IMR-90 (cell line): ENCODE results near the gene CLRN3. TPM values are rescaled to one million over a fixed set of nuclear protein-coding genes. Genes with fewer than 3 reads are reported as not detected.

ENCODE experiments used
- ATAC-seq: fragments of 200-7000 bp; cut with Tn5 transposase; 2 replicates; pipeline ENCODE4 v1.9.1; 2020; ENCODE audit warnings: low read depth, mild to moderate bottlenecking, moderate library complexity
- BruUV-seq: library from RNA; stranded (reverse); fragments of 400-500 nt; replicated peaks from 2 replicates; lab custom pipeline; 2021; lab: Mats Ljungman, UMichigan
- CTCF ChIA-PET: fragments of 300-600 bp; formaldehyde crosslinking; extraction: SDS; loops from one replicate; lab custom pipeline; 2021; ENCODE audit warnings: antibody characterized with exemption; lab: Yijun Ruan, JAX
- POLR2A ChIA-PET: fragments of 300-600 bp; sonication (Branson Sonifier 250); formaldehyde crosslinking; loops from one replicate; lab custom pipeline; 2022; ENCODE audit warnings: antibody characterized with exemption; ENCODE audit not compliant: unreplicated experiment; lab: Charles Lee
- DNase-seq: peaks from one replicate; pipeline ENCODE4 v3.0.0; 2013
- H2AFZ ChIP-seq: replicated peaks from 2 replicates; pipeline ENCODE3; 2013; ENCODE audit warnings: low read length, mild to moderate bottlenecking; ENCODE audit not compliant: poor library complexity
- H2AK5ac ChIP-seq: 2 replicates; pipeline ENCODE4 v1.6.1; 2013; ENCODE audit warnings: low read depth, low read length, inconsistent platforms
- H2AK9ac ChIP-seq: replicated peaks from 2 replicates; pipeline ENCODE3; 2013; ENCODE audit warnings: mild to moderate bottlenecking, low read depth, low read length, moderate library complexity; ENCODE audit not compliant: poor library complexity
- H2BK120ac ChIP-seq: 2 replicates; pipeline ENCODE4 v1.6.1; 2013; ENCODE audit warnings: low read depth, low read length, inconsistent platforms
- H2BK15ac ChIP-seq: 3 replicates; pipeline ENCODE4 v1.6.1; 2013; ENCODE audit warnings: low read depth, low read length, inconsistent platforms
- H2BK20ac ChIP-seq: 2 replicates; pipeline ENCODE4 v1.6.1; 2013; ENCODE audit warnings: low read depth, mild to moderate bottlenecking, inconsistent platforms, low read length, moderate library complexity
- H2BK5ac ChIP-seq: 2 replicates; pipeline ENCODE4 v1.6.1; 2013; ENCODE audit warnings: mild to moderate bottlenecking, low read depth, low read length, inconsistent platforms; ENCODE audit not compliant: poor library complexity, severe bottlenecking
- H3K14ac ChIP-seq: replicated peaks from 2 replicates; pipeline ENCODE4 v1.6.1; 2013; ENCODE audit warnings: low read depth, low read length, inconsistent platforms
- H3K18ac ChIP-seq: 2 replicates; pipeline ENCODE4 v1.6.1; 2013; ENCODE audit warnings: low read depth, low read length, control low read depth
- H3K23ac ChIP-seq: 2 replicates; pipeline ENCODE4 v1.6.1; 2013; ENCODE audit warnings: low read depth, low read length, inconsistent platforms
- H3K27ac ChIP-seq: 2 replicates; pipeline ENCODE4 v1.5.1; 2013; ENCODE audit warnings: mild to moderate bottlenecking, control low read depth, low read length; ENCODE audit not compliant: insufficient read depth
- H3K27me3 ChIP-seq: 2 replicates; pipeline ENCODE4 v1.6.1; 2013; ENCODE audit warnings: low read length; ENCODE audit not compliant: control insufficient read depth, insufficient read depth
- H3K36me3 ChIP-seq: 2 replicates; pipeline ENCODE4 v1.6.1; 2013; ENCODE audit warnings: low read length, mixed read lengths; ENCODE audit not compliant: control insufficient read depth, insufficient read depth
- H3K4ac ChIP-seq: 2 replicates; pipeline ENCODE4 v1.6.1; 2013; ENCODE audit warnings: low read depth, low read length, inconsistent platforms
- H3K4me1 ChIP-seq: 2 replicates; pipeline ENCODE4 v1.6.1; 2013; ENCODE audit warnings: low read length, mixed read lengths; ENCODE audit not compliant: control insufficient read depth, insufficient read depth
- H3K4me2 ChIP-seq: 2 replicates; pipeline ENCODE4 v1.6.1; 2013; ENCODE audit warnings: low read depth, mild to moderate bottlenecking, control low read depth, low read length, moderate library complexity
- H3K4me3 ChIP-seq: 2 replicates; pipeline ENCODE4 v1.5.1; 2013; ENCODE audit warnings: low read depth, mild to moderate bottlenecking, control low read depth, low read length, moderate library complexity; ENCODE audit not compliant: insufficient read depth
- H3K56ac ChIP-seq: 2 replicates; pipeline ENCODE4 v1.6.1; 2013; ENCODE audit warnings: low read length, inconsistent platforms; ENCODE audit not compliant: insufficient read depth; ENCODE audit errors: extremely low read depth
- H3K79me1 ChIP-seq, 2 experiments: 2 replicates each; pipeline ENCODE4 v1.6.1; 2013; ENCODE audit warnings: low read length in 2 of 2, inconsistent platforms in 1 of 2, low read depth in 1 of 2
- H3K9ac ChIP-seq: 2 replicates; pipeline ENCODE4 v1.6.1; 2013; ENCODE audit warnings: low read depth, low read length, control low read depth
- H3K9me1 ChIP-seq: 2 replicates; pipeline ENCODE4 v1.6.1; 2013; ENCODE audit warnings: low read length, inconsistent platforms; ENCODE audit not compliant: insufficient read depth
- H3K9me3 ChIP-seq: 2 replicates; pipeline ENCODE4 v1.6.1; 2013; ENCODE audit warnings: low read length; ENCODE audit not compliant: control insufficient read depth, insufficient read depth
- H4K20me1 ChIP-seq: 2 replicates; pipeline ENCODE4 v1.6.1; 2013; ENCODE audit warnings: low read length, inconsistent platforms; ENCODE audit not compliant: insufficient read depth
- H4K5ac ChIP-seq: 2 replicates; pipeline ENCODE4 v1.6.1; 2013; ENCODE audit warnings: mild to moderate bottlenecking, low read depth, low read length, control low read depth
- H4K8ac ChIP-seq, 2 experiments: 2 replicates each; pipeline ENCODE4 v1.6.1; 2013; ENCODE audit warnings: low read depth in 2 of 2, low read length in 2 of 2, control low read depth in 1 of 2, inconsistent platforms in 1 of 2
- H4K91ac ChIP-seq: 2 replicates; pipeline ENCODE4 v1.6.1; 2013; ENCODE audit warnings: low read depth, low read length, inconsistent platforms; ENCODE audit not compliant: insufficient read depth
- BHLHE40 ChIP-seq: fragments of 150-350 bp; IDR thresholded peaks from 2 replicates; pipeline ENCODE4 v1.6.1; 2016; ENCODE audit warnings: mild to moderate bottlenecking, low read depth, low read length
- CEBPB ChIP-seq: IDR thresholded peaks from 2 replicates; pipeline ENCODE4 v1.6.1; 2012; ENCODE audit warnings: low read depth, low read length, improper control_type of control experiment
- MAFK ChIP-seq: IDR thresholded peaks from 2 replicates; pipeline ENCODE4 v1.6.1; 2012; ENCODE audit warnings: low read depth, low read length, improper control_type of control experiment
- POLR2A ChIP-seq: IDR thresholded peaks from 2 replicates; pipeline ENCODE4 v1.6.1; 2012; ENCODE audit warnings: mild to moderate bottlenecking, low read depth, low read length
- RAD21 ChIP-seq: IDR thresholded peaks from 2 replicates; pipeline ENCODE4 v1.6.1; 2012; ENCODE audit warnings: low read length, improper control_type of control experiment
- RFX5 ChIP-seq: IDR thresholded peaks from 2 replicates; pipeline ENCODE4 v1.8.0; 2012; ENCODE audit warnings: low read depth, mild to moderate bottlenecking, low read length, moderate library complexity
- SMC3 ChIP-seq: fragments of 150-350 bp; IDR thresholded peaks from 2 replicates; pipeline ENCODE4 v1.6.1; 2016; ENCODE audit warnings: low read depth, mild to moderate bottlenecking, antibody characterized with exemption, low read length, moderate library complexity
- WGBS, 2 experiments: methylation state at CpG; one replicate each; pipeline versions ENCODE4 v1.1.5 to v1.1.7; 2013; ENCODE audit warnings: missing lambda C conversion rate in 2 of 2; ENCODE audit not compliant: insufficient read length in 1 of 2; ENCODE audit errors: extremely low coverage in 2 of 2; 5-methylcytosine and 5-hydroxymethylcytosine counted together
- dilution Hi-C: fragments of 300-500 bp; cut with HindIII; formaldehyde crosslinking; loops from one replicate; pipeline ENCODE4 v1.14.3; 2018; ENCODE audit warnings: low sequenced_read_pairs; ENCODE audit not compliant: unreplicated experiment
- in situ Hi-C: fragments of 300-500 bp; cut with MboI; formaldehyde crosslinking; loops from 3 replicates; pipeline ENCODE4 v1.14.3; 2019; ENCODE audit warnings: low sequenced_read_pairs, inconsistent platforms, mixed read lengths
- intact Hi-C: fragments of 100-400 bp; cut with micrococcal nuclease; formaldehyde crosslinking; loops from 2 replicates; pipeline ENCODE4 v1.10.0; 2022
- polyA plus RNA-seq, 3 experiments: library from polyadenylated mRNA; depleted of rRNA; stranded (reverse); fragments of >200 nt; gene quantifications; 2 replicates each; pipeline ENCODE4 v1.2.3, GENCODE V29; 2012; ENCODE audit warnings: low replicate concordance in 1 of 3
- total RNA-seq: library from RNA; depleted of rRNA; stranded (reverse); fragments of >200 nt; gene quantifications from 2 replicates; pipeline ENCODE4 v1.2.3, GENCODE V29; 2012

Gene CLRN3
- total and polyA plus RNA-seq, 2 of the 4 experiments (the other 2 are of a cell fraction) = not detected

DNA sequence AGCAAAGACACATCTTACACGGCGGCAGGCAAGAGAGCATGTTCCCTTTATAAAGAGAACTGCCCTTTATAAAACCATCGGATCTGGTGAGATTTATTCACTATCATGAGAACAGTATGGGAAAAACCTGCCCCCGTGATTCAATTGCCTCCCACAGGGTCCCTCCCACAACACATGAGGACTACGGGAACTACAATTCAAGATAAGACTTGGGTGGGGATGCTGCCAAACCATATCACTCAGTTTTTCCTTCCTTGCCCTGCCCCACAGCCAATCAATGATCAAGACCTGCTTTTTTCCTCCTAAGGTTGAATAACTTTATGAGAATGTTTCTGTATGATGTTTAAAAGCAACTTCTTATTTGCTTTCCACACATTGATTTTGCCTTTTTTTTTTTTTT, 11.0 kb upstream of the CLRN3 start:
- Histone ChIP-seq H4K8ac (no peak overlapping the region), H3K9me1 (0 out of 2 replicates have a peak, but pooled peaks cover 3% of the 10 kb centered on the region), H3K18ac (no peak overlapping the region), H4K5ac (no peak overlapping the region), H3K9me3 (no peaks in the 10 kb centered on the region; the same call in 1 of the 2 replicates), H4K20me1 (no peaks in the 10 kb centered on the region), H3K36me3 (no peaks in the 10 kb centered on the region), H3K9ac (no peak overlapping the region), H3K4me2 (no peak overlapping the region), H2AK9ac (no peak overlapping the region), H3K56ac (no peak overlapping the region), H3K4ac (no peak overlapping the region), H2BK120ac (no peak overlapping the region), H2BK20ac (no peak overlapping the region), H3K27me3 (peaks cover 3% of the 10 kb centered on the region; the same call in 1 of the 2 replicates), H3K4me1 (peaks cover 4% of the 10 kb centered on the region; the same call in 1 of the 2 replicates), H4K91ac (no peak overlapping the region), H3K4me3 (no peak overlapping the region), H2BK5ac (no peak overlapping the region), H3K23ac (no peak overlapping the region), H3K79me1 (no peaks in the 10 kb centered on the region), H3K14ac (no peak overlapping the region), H2AK5ac (no peak overlapping the region), H2BK15ac (no peak overlapping the region), H2AFZ (no peak overlapping the region), H3K27ac (no peak overlapping the region)
- DNase-seq (no peak), ATAC-seq (no peak)
- TF ChIP-seq POLR2A (no peak), BHLHE40 (no peak), RAD21 (no peak), CEBPB (no peak), SMC3 (no peak), RFX5 (no peak), MAFK (no peak)
- in situ Hi-C loops (loop anchor here (5.0 kb wide), 1 partner anchor 109 kb away; no protein-coding TSS in a partner anchor), dilution Hi-C loops (no loop called here), intact Hi-C loops (loop anchor here (10.0 kb wide), 1 partner anchor 251 kb away; no protein-coding TSS in a partner anchor)
- BruUV-seq = no TSS peak
- WGBS, 2 experiments = no CpG with 5 or more reads among the region's 5 CpGs
- POLR2A ChIA-PET = no interaction called here
- CTCF ChIA-PET = interaction anchor here (3.5 kb wide), 1 partner anchor 106 kb away, joined by 24 read pairs; no protein-coding TSS in a partner anchor
